ENCODE data around the gene KCNJ1. TPM values are rescaled to one million over a fixed set of nuclear protein-coding genes. Genes with fewer than 3 reads are reported as not detected.

Gene KCNJ1
- total and polyA plus RNA-seq, 9 of the 15 experiments (the other 6 are each of a cell fraction or from before 2014, with no cell fraction given): not detected

- Histone ChIP-seq H4K20me1 (replicated peaks; ENCODE audit: control insufficient read depth, insufficient read depth, low read length) (no peaks in the 10 kb centered on the region), H3K9me1 (ENCODE audit: control insufficient read depth, insufficient read depth, low read length) (no peaks in the 10 kb centered on the region), H3K4me1 (replicated peaks in 1 of 2; ENCODE audit: control insufficient read depth in 2 of 2, insufficient read depth in 2 of 2, low read length in 2 of 2) (no peaks in the 10 kb centered on the region), H2AFZ (ENCODE audit: low read depth, low read length) (no peak overlapping the region), H3K9me3 (replicated peaks; ENCODE audit: control insufficient read depth, insufficient read depth, low read depth, low read length) (no peaks in the 10 kb centered on the region), H3K4me3 (no peak overlapping the region), H3K4me2 (ENCODE audit: insufficient read depth, low read length) (no peak overlapping the region), H3K27me3 (ENCODE audit: control insufficient read depth in 2 of 2, insufficient read depth in 2 of 2, low read length in 2 of 2) (peaks cover 0 to 11% of the 10 kb centered on the region in 2 experiments; a peak in 1 of 5 replicates), H3K9ac (ENCODE audit: insufficient read depth in 1 of 2, low read depth in 2 of 2, low read length in 2 of 2) (no peak overlapping the region), H3K27ac (ENCODE audit: extremely low read depth, low read depth, low read length) (no peak overlapping the region), H3K79me2 (ENCODE audit: control insufficient read depth, insufficient read depth, low read length) (no peaks in the 10 kb centered on the region), H3K36me3 (ENCODE audit: control insufficient read depth, insufficient read depth, low read length) (no peaks in the 10 kb centered on the region)
- BruUV-seq (replicated peaks): no TSS peak
- 0% methylated on average over 10 of the region's 11 CpGs for WGBS (ENCODE audit: insufficient coverage, low coverage, missing lambda C conversion rate)
- no peak for ATAC-seq
- intact Hi-C loops (cut with micrococcal nuclease): no loop called here
- FAIRE-seq: no peak
- DNase-seq (ENCODE audit: extremely low read depth in 1 of 4, low spot score in 3 of 4): no peak
- in situ Hi-C loops (cut with MboI): no loop called here
- POLR2A ChIA-PET: no interaction called here
- TF ChIP-seq SP2 (IDR thresholded peaks at IDR 0.05; ENCODE audit: extremely low read depth, low read depth, low read length, poor library complexity, severe bottlenecking) (no peak), TFE3 (CRISPR knock-in tag; IDR thresholded peaks at IDR 0.05) (no peak), ZNF212 (CRISPR knock-in tag; IDR thresholded peaks at IDR 0.05) (no peak), STAT5B (CRISPR knock-in tag; IDR thresholded peaks at IDR 0.05) (no peak), FOXA1 (IDR thresholded peaks at IDR 0.05; ENCODE audit: borderline replicate concordance) (no peak)
- CTCF ChIA-PET (ENCODE audit: low intra/inter-chr PET ratio): no interaction called here
These were observed 76.9 kb downstream of the KCNJ1 start for GRCh38 chr11:128790196-128790595.
